Neuronal stem cell (in vitro differentiated cells): ENCODE measurements around the gene CDKN3.

ENCODE experiments used
- DNase-seq: peaks from one replicate; pipeline ENCODE4 v3.0.0-alpha.2; 2013; ENCODE audit warnings: low spot score
- H2AFZ ChIP-seq: one replicate; pipeline ENCODE4 v1.6.1; 2013; ENCODE audit warnings: mild to moderate bottlenecking, low read length, inconsistent platforms
- H2AK5ac ChIP-seq: 2 replicates; pipeline ENCODE4 v1.6.1; 2013; ENCODE audit warnings: low read depth, mild to moderate bottlenecking, inconsistent platforms, low read length, moderate library complexity, mixed read lengths
- H2BK120ac ChIP-seq: 2 replicates; pipeline ENCODE4 v1.6.1; 2013; ENCODE audit warnings: low read depth, mild to moderate bottlenecking, inconsistent platforms, low read length, moderate library complexity, mixed read lengths
- H2BK12ac ChIP-seq: one replicate; pipeline ENCODE4 v1.6.1; 2013; ENCODE audit warnings: low read length, inconsistent platforms
- H2BK15ac ChIP-seq: 2 replicates; pipeline ENCODE4 v1.6.1; 2013; ENCODE audit warnings: mild to moderate bottlenecking, low read length, inconsistent platforms, mixed read lengths
- H2BK5ac ChIP-seq: one replicate; pipeline ENCODE4 v1.6.1; 2013; ENCODE audit warnings: inconsistent platforms, mild to moderate bottlenecking, low read length, moderate library complexity
- H3K14ac ChIP-seq: one replicate; pipeline ENCODE4 v1.6.1; 2013; ENCODE audit warnings: low read length, inconsistent platforms
- H3K18ac ChIP-seq: 2 replicates; pipeline ENCODE4 v1.6.1; 2013; ENCODE audit warnings: low read length, inconsistent platforms
- H3K23ac ChIP-seq: 2 replicates; pipeline ENCODE4 v1.6.1; 2013; ENCODE audit warnings: low read depth, mild to moderate bottlenecking, mixed read lengths, low read length, inconsistent platforms; ENCODE audit not compliant: poor library complexity
- H3K27ac ChIP-seq: replicated peaks from 3 replicates; pipeline ENCODE4 v1.5.1; 2013; ENCODE audit warnings: low read length, inconsistent platforms
- H3K27me3 ChIP-seq, 3 experiments: 2 replicates each; pipeline ENCODE4 v1.6.1; 2013; ENCODE audit warnings: low read length in 3 of 3, mild to moderate bottlenecking in 2 of 3, inconsistent platforms in 1 of 3, low read depth in 1 of 3, mixed read lengths in 1 of 3, moderate library complexity in 1 of 3; ENCODE audit not compliant: control insufficient read depth in 3 of 3, insufficient read depth in 3 of 3
- H3K36me3 ChIP-seq, 2 donors: replicated peaks in 1 of 2; 2 replicates each; pipeline ENCODE4 v1.6.1; 2013; ENCODE audit warnings: low read length in 2 of 2; ENCODE audit not compliant: control insufficient read depth in 2 of 2, insufficient read depth in 2 of 2
- H3K4ac ChIP-seq: 2 replicates; pipeline ENCODE4 v1.6.1; 2013; ENCODE audit warnings: inconsistent platforms, mild to moderate bottlenecking, low read length, moderate library complexity
- H3K4me1 ChIP-seq, 2 donors: 1 replicate in 1 of 2; 2 replicates in 1 of 2; pipeline ENCODE4 v1.6.1; 2013; ENCODE audit warnings: low read length in 2 of 2, low read depth in 1 of 2; ENCODE audit not compliant: control insufficient read depth in 2 of 2, insufficient read depth in 1 of 2
- H3K4me2 ChIP-seq: one replicate; pipeline ENCODE4 v1.6.1; 2013; ENCODE audit warnings: mild to moderate bottlenecking, low read length, inconsistent platforms; ENCODE audit not compliant: insufficient read depth, poor library complexity, severe bottlenecking
- H3K4me3 ChIP-seq, 2 donors: 2 replicates each; pipeline ENCODE4 v1.5.1; 2013; ENCODE audit warnings: low read length in 2 of 2, mild to moderate bottlenecking in 2 of 2, inconsistent platforms in 1 of 2, moderate library complexity in 1 of 2
- H3K79me1 ChIP-seq: one replicate; pipeline ENCODE4 v1.6.1; 2013; ENCODE audit warnings: low read depth, mild to moderate bottlenecking, inconsistent platforms, low read length, moderate library complexity
- H3K9ac ChIP-seq: one replicate; pipeline ENCODE4 v1.6.1; 2013; ENCODE audit warnings: mild to moderate bottlenecking, low read depth, low read length, inconsistent platforms; ENCODE audit not compliant: poor library complexity
- H3K9me3 ChIP-seq, 2 donors: replicated peaks in 1 of 2; 2 replicates each; pipeline versions ENCODE3 to v1.6.1; 2013; ENCODE audit warnings: low read length in 2 of 2, mild to moderate bottlenecking in 2 of 2, inconsistent platforms in 1 of 2, low read depth in 1 of 2, mixed read lengths in 1 of 2, moderate library complexity in 1 of 2; ENCODE audit not compliant: control insufficient read depth in 2 of 2, insufficient read depth in 1 of 2
- H4K8ac ChIP-seq: one replicate; pipeline ENCODE4 v1.6.1; 2013; ENCODE audit warnings: low read depth, mild to moderate bottlenecking, inconsistent platforms, low read length, moderate library complexity
- H4K91ac ChIP-seq: one replicate; pipeline ENCODE4 v1.6.1; 2013; ENCODE audit warnings: low read length, low read depth, mild to moderate bottlenecking, inconsistent platforms; ENCODE audit not compliant: poor library complexity
- WGBS, 2 donors: extraction: QIAGEN DNeasy Blood & Tissue Kit; methylation state at CpG; one replicate each; pipeline ENCODE4 v1.1.7; 2013; ENCODE audit warnings: missing lambda C conversion rate in 2 of 2, mixed read lengths in 1 of 2; ENCODE audit not compliant: insufficient read length in 2 of 2, insufficient replicate concordance in 1 of 2; ENCODE audit errors: extremely low coverage in 2 of 2; 5-methylcytosine and 5-hydroxymethylcytosine counted together

The CDKN3 gene

GRCh38 chr14:54420478-54421142, 23.8 kb downstream of the CDKN3 start:
- WGBS, 2 donors: no CpG with 5 or more reads among the region's 7 CpGs
- Histone ChIP-seq H2BK5ac (no peak overlapping the region), H3K27ac (no peak overlapping the region), H3K27me3 (no peaks in the 10 kb centered on the region), H3K4me3 (no peak overlapping the region), H3K18ac (no peak overlapping the region), H2BK120ac (no peak overlapping the region), H3K4ac (no peak overlapping the region), H3K79me1 (no peaks in the 10 kb centered on the region), H3K9ac (no peak overlapping the region), H3K36me3 (peaks cover 0 to 78% of the 10 kb centered on the region in 2 donors), H2BK15ac (no peak overlapping the region), H3K23ac (no peak overlapping the region), H2AFZ (no peak overlapping the region), H3K4me2 (no peak overlapping the region), H3K4me1 (no peaks in the 10 kb centered on the region), H4K8ac (no peak overlapping the region), H3K9me3 (no peaks in the 10 kb centered on the region), H2BK12ac (no peak overlapping the region), H4K91ac (no peak overlapping the region), H3K14ac (no peak overlapping the region), H2AK5ac (no peak overlapping the region)
- no peak for DNase-seq

- Histone ChIP-seq H4K91ac (no peak overlapping the region), H2BK5ac (no peak overlapping the region), H2BK12ac (no peak overlapping the region), H3K4ac (no peak overlapping the region), H3K27me3 (no peaks in the 10 kb centered on the region), H3K9ac (no peak overlapping the region), H3K36me3 (peaks cover 3 to 88% of the 10 kb centered on the region in 2 donors), H3K4me3 (no peak overlapping the region), H2AFZ (no peak overlapping the region), H2BK15ac (no peak overlapping the region), H3K9me3 (no peaks in the 10 kb centered on the region), H4K8ac (no peak overlapping the region), H3K14ac (no peak overlapping the region), H3K23ac (no peak overlapping the region), H3K4me2 (no peak overlapping the region), H3K18ac (no peak overlapping the region), H3K4me1 (no peaks in the 10 kb centered on the region), H3K79me1 (no peaks in the 10 kb centered on the region), H2AK5ac (no peak overlapping the region), H3K27ac (no peak overlapping the region), H2BK120ac (no peak overlapping the region)
- DNase-seq: no peak
Observed at GRCh38 chr14:54423991-54424390, 27.2 kb downstream of the CDKN3 start.

GRCh38 chr14:54424479-54424901, 27.7 kb downstream of the CDKN3 start:
- no peaks in the 10 kb centered on the region for H3K4me1 ChIP-seq
- H2BK12ac ChIP-seq: no peak overlapping the region
- no peak overlapping the region for H3K4ac ChIP-seq
- no peak overlapping the region for H2AFZ ChIP-seq
- no peaks in the 10 kb centered on the region for H3K9me3 ChIP-seq
- no peak overlapping the region for H3K23ac ChIP-seq
- no peak overlapping the region for H2AK5ac ChIP-seq
- H3K4me2 ChIP-seq: no peak overlapping the region
- no peaks in the 10 kb centered on the region for H3K79me1 ChIP-seq
- no peak overlapping the region for H3K14ac ChIP-seq
- H3K9ac ChIP-seq: no peak overlapping the region
- peaks cover 6 to 87% of the 10 kb centered on the region in 2 donors for H3K36me3 ChIP-seq
- no peak overlapping the region for H3K18ac ChIP-seq
- no peak overlapping the region for H2BK15ac ChIP-seq
- no peak overlapping the region for H2BK120ac ChIP-seq
- no peak overlapping the region for H4K8ac ChIP-seq
- DNase-seq: no peak
- H3K4me3 ChIP-seq: no peak overlapping the region
- no peaks in the 10 kb centered on the region for H3K27me3 ChIP-seq
- no peak overlapping the region for H3K27ac ChIP-seq
- no peak overlapping the region for H2BK5ac ChIP-seq
- no peak overlapping the region for H4K91ac ChIP-seq
- no CpG with 5 or more reads among the region's 4 CpGs for WGBS, 2 donors

- DNase-seq: no peak
- Histone ChIP-seq H2BK120ac (no peak overlapping the region), H3K27ac (no peak overlapping the region), H4K8ac (no peak overlapping the region), H3K4me3 (no peak overlapping the region), H2AK5ac (no peak overlapping the region), H3K23ac (no peak overlapping the region), H2BK12ac (no peak overlapping the region), H3K36me3 (peaks cover 9 to 87% of the 10 kb centered on the region in 2 donors), H3K18ac (no peak overlapping the region), H3K14ac (no peak overlapping the region), H3K9me3 (no peaks in the 10 kb centered on the region), H3K79me1 (no peaks in the 10 kb centered on the region), H3K9ac (no peak overlapping the region), H2BK15ac (no peak overlapping the region), H2AFZ (no peak overlapping the region), H3K4me2 (no peak overlapping the region), H3K27me3 (no peaks in the 10 kb centered on the region), H3K4ac (no peak overlapping the region), H2BK5ac (no peak overlapping the region), H3K4me1 (no peaks in the 10 kb centered on the region), H4K91ac (no peak overlapping the region)
- no CpG with 5 or more reads among the region's 2 CpGs for WGBS, 2 donors
Observed at GRCh38 chr14:54425068-54425467, 28.3 kb downstream of the CDKN3 start.
